ENCODE measurements around the gene AGO1. TPM values are rescaled to one million over a fixed set of nuclear protein-coding genes. Genes with fewer than 3 reads are reported as not detected.
"Not testable (repeated sequence)": the region's sequence is repeated elsewhere in the genome, so short reads cannot be mapped to it uniquely, and the experiment has no call there.

The AGO1 gene
- total and polyA plus RNA-seq, 7 donors = 3.0 to 26.3 (median 17.1) TPM

GRCh38 chr1:35873243-35873750 lies 9.7 kb upstream of the AGO1 start:
- intact Hi-C loops (cut with DNase I) = no loop called here

GRCh38 chr1:35874115-35874514 lies 8.9 kb upstream of the AGO1 start:
- H3K27ac ChIP-seq; H3K9me3 ChIP-seq; H3K27me3 ChIP-seq; DNase-seq; H3K4me1 ChIP-seq; H3K36me3 ChIP-seq; H3K4me3 ChIP-seq; intact Hi-C loops (cut with DNase I): not testable (repeated sequence)
- WGBS, 2 donors = 88 to 89% methylated on average over 4 of the region's 4 CpGs

More at GRCh38 chr1:35873243-35873750, 9.7 kb upstream of the AGO1 start:
- Histone ChIP-seq H3K4me3 (no peak overlapping the region), H3K27me3 (no peaks in the 10 kb centered on the region), H3K36me3 (no peaks in the 10 kb centered on the region), H3K9me3 (no peaks in the 10 kb centered on the region), H3K4me1 (no peaks in the 10 kb centered on the region), H3K27ac (no peak overlapping the region)
- no peak for DNase-seq
- WGBS, 2 donors = 86 to 89% methylated on average over 4 of the region's 4 CpGs
- TF ChIP-seq POLR2AphosphoS5 (IDR thresholded peaks at IDR 0.05) = no peak
- TF ChIP-seq CTCF (IDR thresholded peaks at IDR 0.05) = no peak
- no peak for TF ChIP-seq EP300 (IDR thresholded peaks at IDR 0.05)
- TF ChIP-seq POLR2A (IDR thresholded peaks at IDR 0.05) = no peak

GRCh38 chr1:35876988-35877387 lies 6.0 kb upstream of the AGO1 start:
- H3K9me3 ChIP-seq = no peaks in the 10 kb centered on the region
- 50 to 59% methylated on average over 5 of the region's 5 CpGs for WGBS, 2 donors
- H3K27ac ChIP-seq = no peak overlapping the region
- no peaks in the 10 kb centered on the region for H3K27me3 ChIP-seq
- no peaks in the 10 kb centered on the region for H3K4me1 ChIP-seq
- TF ChIP-seq EP300 (IDR thresholded peaks at IDR 0.05) (no peak), POLR2AphosphoS5 (IDR thresholded peaks at IDR 0.05) (no peak), POLR2A (IDR thresholded peaks at IDR 0.05) (no peak), CTCF (IDR thresholded peaks at IDR 0.05) (no peak)
- H3K36me3 ChIP-seq = no peaks in the 10 kb centered on the region
- intact Hi-C loops (cut with DNase I) = no loop called here
- H3K4me3 ChIP-seq = no peak overlapping the region
- no peak for DNase-seq

GRCh38 chr1:35881850-35882273 lies 1.1 kb upstream of the AGO1 start:
- peaks cover 0 to 42% (median 25%) of the 10 kb centered on the region in 4 donors for H3K4me1 ChIP-seq
- TF ChIP-seq POLR2A (IDR thresholded peaks at IDR 0.05) (no peak), CTCF (IDR thresholded peaks at IDR 0.05) (no peak), POLR2AphosphoS5 (IDR thresholded peaks at IDR 0.05) (no peak), EP300 (IDR thresholded peaks at IDR 0.05) (no peak)
- H3K36me3 ChIP-seq = no peaks in the 10 kb centered on the region
- H3K4me3 ChIP-seq = no peak overlapping the region
- no peaks in the 10 kb centered on the region for H3K27me3 ChIP-seq
- WGBS, 2 donors = 49 to 55% methylated on average over 4 of the region's 4 CpGs
- intact Hi-C loops (cut with DNase I) = loop anchor here (2.0 kb wide), 1 partner anchor 49 kb away; the partner anchor contains the start of gene AGO3
- H3K27ac ChIP-seq = no peak overlapping the region
- no peaks in the 10 kb centered on the region for H3K9me3 ChIP-seq
- no peak for DNase-seq

- DNase-seq = no peak
- Histone ChIP-seq H3K27me3 (no peaks in the 10 kb centered on the region), H3K27ac (peak overlapping the region in 3 of 4 donors; percentile 20 to 85 (median 84)), H3K4me3 (peak overlapping the region in 3 of 4 donors; percentile 94 to 100 (median 95)), H3K36me3 (no peaks in the 10 kb centered on the region), H3K9me3 (no peaks in the 10 kb centered on the region), H3K4me1 (peaks cover 0 to 48% (median 28%) of the 10 kb centered on the region in 4 donors)
- intact Hi-C loops (cut with DNase I) = loop anchor here (2.0 kb wide), 1 partner anchor 48 kb away; the partner anchor contains the start of gene AGO3
- no peak for TF ChIP-seq EP300 (IDR thresholded peaks at IDR 0.05)
- TF ChIP-seq POLR2AphosphoS5 (IDR thresholded peaks at IDR 0.05) = no peak
- no peak for TF ChIP-seq CTCF (IDR thresholded peaks at IDR 0.05)
- TF ChIP-seq POLR2A (IDR thresholded peaks at IDR 0.05) = no peak
- 56 to 60% methylated on average over 16 of the region's 16 CpGs for WGBS, 2 donors
Measured at GRCh38 chr1:35882586-35882944, 444 bp upstream of the AGO1 start.
